H9 (cell line): ENCODE data around the gene ITGA2. TPM values are rescaled to one million over a fixed set of nuclear protein-coding genes. Genes with fewer than 3 reads are reported as not detected.

Source experiments
- DNase-seq: peaks from one replicate; pipeline ENCODE4 v3.0.0-alpha.2; 2017
- H2AFZ ChIP-seq: one replicate; pipeline ENCODE4 v1.6.1; 2013; ENCODE audit warnings: mild to moderate bottlenecking, low read length, control low read depth, moderate library complexity
- H2AK5ac ChIP-seq: 2 replicates; pipeline ENCODE4 v1.6.1; 2013; ENCODE audit warnings: low read length, control low read depth, mixed read lengths; ENCODE audit not compliant: insufficient read length
- H2BK120ac ChIP-seq: one replicate; pipeline ENCODE4 v1.6.1; 2013; ENCODE audit warnings: low read depth, mild to moderate bottlenecking, low read length, control low read depth, inconsistent platforms; ENCODE audit not compliant: poor library complexity, severe bottlenecking
- H2BK12ac ChIP-seq: 2 replicates; pipeline ENCODE4 v1.6.1; 2013; ENCODE audit warnings: low read length, control low read depth, mixed read lengths, low read depth; ENCODE audit not compliant: insufficient read length
- H2BK15ac ChIP-seq: 2 replicates; pipeline ENCODE4 v1.6.1; 2013; ENCODE audit warnings: low read depth, low read length, control low read depth
- H2BK20ac ChIP-seq: one replicate; pipeline ENCODE4 v1.6.1; 2013; ENCODE audit warnings: low read depth, mild to moderate bottlenecking, low read length, control low read depth, inconsistent platforms; ENCODE audit not compliant: poor library complexity, severe bottlenecking
- H2BK5ac ChIP-seq: 2 replicates; pipeline ENCODE4 v1.6.1; 2013; ENCODE audit warnings: low read length, control low read depth, mixed read lengths; ENCODE audit not compliant: insufficient read length
- H3K14ac ChIP-seq: 2 replicates; pipeline ENCODE4 v1.6.1; 2013; ENCODE audit warnings: low read length, control low read depth; ENCODE audit not compliant: insufficient read depth
- H3K18ac ChIP-seq: 2 replicates; pipeline ENCODE4 v1.6.1; 2013; ENCODE audit warnings: low read depth, mild to moderate bottlenecking, mixed read lengths, low read length, control low read depth; ENCODE audit not compliant: insufficient read length
- H3K23ac ChIP-seq: 2 replicates; pipeline ENCODE4 v1.6.1; 2013; ENCODE audit warnings: low read length, control low read depth, mixed read lengths, low read depth; ENCODE audit not compliant: insufficient read length
- H3K23me2 ChIP-seq: 2 replicates; pipeline ENCODE4 v1.6.1; 2013; ENCODE audit warnings: low read depth, mild to moderate bottlenecking, mixed read lengths, low read length, control low read depth; ENCODE audit not compliant: insufficient read length, poor library complexity, severe bottlenecking
- H3K27ac ChIP-seq: 2 replicates; pipeline ENCODE4 v1.5.1; 2013; ENCODE audit warnings: low read length, control low read depth, mixed read lengths, low read depth; ENCODE audit not compliant: insufficient read length
- H3K27me3 ChIP-seq: 2 replicates; pipeline ENCODE4 v1.6.1; 2013; ENCODE audit warnings: low read length, control low read depth, inconsistent platforms; ENCODE audit not compliant: insufficient read depth
- H3K4ac ChIP-seq: 2 replicates; pipeline ENCODE4 v1.6.1; 2013; ENCODE audit warnings: low read depth, mild to moderate bottlenecking, control low read depth, inconsistent platforms, low read length, moderate library complexity
- H3K4me1 ChIP-seq: 2 replicates; pipeline ENCODE4 v1.6.1; 2013; ENCODE audit warnings: low read length, control low read depth, inconsistent platforms; ENCODE audit not compliant: insufficient read depth
- H3K4me2 ChIP-seq: 2 replicates; pipeline ENCODE4 v1.6.1; 2013; ENCODE audit warnings: low read length, control low read depth, mixed read lengths; ENCODE audit not compliant: insufficient read length, insufficient read depth
- H3K56ac ChIP-seq: 2 replicates; pipeline ENCODE4 v1.6.1; 2013; ENCODE audit warnings: low read depth, mild to moderate bottlenecking, mixed read lengths, low read length, control low read depth; ENCODE audit not compliant: insufficient read length
- H3K79me1 ChIP-seq: 2 replicates; pipeline ENCODE4 v1.6.1; 2013; ENCODE audit warnings: low read depth, mild to moderate bottlenecking, moderate library complexity, low read length, control low read depth, inconsistent platforms; ENCODE audit not compliant: insufficient read depth, poor library complexity, severe bottlenecking
- H3K79me2 ChIP-seq: 2 replicates; pipeline ENCODE4 v1.6.1; 2013; ENCODE audit warnings: low read length, control low read depth, inconsistent platforms; ENCODE audit not compliant: insufficient read depth
- H3K9ac ChIP-seq: 2 replicates; pipeline ENCODE4 v1.6.1; 2013; ENCODE audit warnings: low read length, control low read depth, mixed read lengths; ENCODE audit not compliant: insufficient read length; ENCODE audit errors: extremely low read depth
- H3K9me3 ChIP-seq: one replicate; pipeline ENCODE4 v1.6.1; 2013; ENCODE audit warnings: low read depth, low read length, inconsistent platforms; ENCODE audit not compliant: control insufficient read depth
- H3T11ph ChIP-seq: one replicate; pipeline ENCODE4 v1.6.1; 2013; ENCODE audit warnings: mild to moderate bottlenecking, low read length, control low read depth, inconsistent platforms
- H4K20me1 ChIP-seq: one replicate; pipeline ENCODE4 v1.6.1; 2013; ENCODE audit not compliant: control insufficient read depth, insufficient read length, insufficient read depth
- H4K5ac ChIP-seq: 2 replicates; pipeline ENCODE4 v1.6.1; 2013; ENCODE audit warnings: low read depth, mild to moderate bottlenecking, mixed read lengths, low read length, control low read depth; ENCODE audit not compliant: insufficient read length
- H4K8ac ChIP-seq: replicated peaks from 2 replicates; pipeline ENCODE4 v1.6.1; 2013; ENCODE audit warnings: low read length, control low read depth, mixed read lengths, low read depth; ENCODE audit not compliant: insufficient read length
- H4K91ac ChIP-seq: 2 replicates; pipeline ENCODE4 v1.6.1; 2013; ENCODE audit warnings: low read depth, mild to moderate bottlenecking, moderate library complexity, mixed read lengths, low read length, control low read depth; ENCODE audit not compliant: insufficient read length
- H3K27ac Mint-ChIP-seq, 3 experiments: 2 replicates in 2 of 3; 3 replicates in 1 of 3; pipeline ENCODE4 v1.8.0; 2020 to 2021; ENCODE audit warnings: mixed read lengths in 3 of 3, mild to moderate bottlenecking in 1 of 3, moderate library complexity in 1 of 3
- H3K27me3 Mint-ChIP-seq: 2 replicates; pipeline ENCODE4 v1.8.0; 2021; ENCODE audit warnings: low read depth, mild to moderate bottlenecking, moderate library complexity, mixed read lengths
- H3K36me3 Mint-ChIP-seq, 3 experiments: 2 replicates in 2 of 3; 3 replicates in 1 of 3; pipeline ENCODE4 v1.8.0; 2020 to 2021; ENCODE audit warnings: low read depth in 3 of 3, mixed read lengths in 3 of 3; ENCODE audit not compliant: insufficient read depth in 1 of 3
- H3K4me1 Mint-ChIP-seq, 2 experiments: 2 replicates each; pipeline ENCODE4 v1.8.0; 2020; ENCODE audit warnings: mixed read lengths in 2 of 2
- H3K4me3 Mint-ChIP-seq, 2 experiments: 2 replicates in 1 of 2; 3 replicates in 1 of 2; pipeline ENCODE4 v1.8.0; 2020 to 2021; ENCODE audit warnings: mild to moderate bottlenecking in 2 of 2, mixed read lengths in 2 of 2, moderate library complexity in 1 of 2
- H3K9me3 Mint-ChIP-seq, 2 experiments: 2 replicates in 1 of 2; 3 replicates in 1 of 2; pipeline ENCODE4 v1.8.0; 2020; ENCODE audit warnings: mild to moderate bottlenecking in 2 of 2, mixed read lengths in 2 of 2, moderate library complexity in 1 of 2
- CTCF ChIP-seq: fragments of 200-600 bp; sonication (generic); conservative IDR thresholded peaks from 3 replicates; pipeline ENCODE4 v1.8.0; 2021; ENCODE audit warnings: antibody characterized with exemption, mild to moderate bottlenecking
- WGBS: extraction: QIAGEN DNeasy Blood & Tissue Kit; methylation state at CpG from one replicate; pipeline ENCODE4 v1.1.7; 2013; ENCODE audit warnings: missing lambda C conversion rate, low lambda C conversion rate, mixed read lengths; ENCODE audit not compliant: insufficient read length; ENCODE audit errors: extremely low coverage; 5-methylcytosine and 5-hydroxymethylcytosine counted together
- total RNA-seq: library from RNA; stranded (reverse); gene quantifications from 2 replicates; pipeline ENCODE4 v1.2.1, GENCODE V29; 2021

The ITGA2 gene
- total RNA-seq, 1 experiment from 2014 or later = 3.0 TPM

GRCh38 chr5:53063176-53063575 is 74.0 kb downstream of the ITGA2 start:
- Histone ChIP-seq H3K56ac (no peak overlapping the region), H3K27ac (no peak overlapping the region), H3K27me3 (no peaks in the 10 kb centered on the region), H3K4ac (no peak overlapping the region), H2BK15ac (no peak overlapping the region), H4K8ac (no peak overlapping the region), H3K4me1 (no peaks in the 10 kb centered on the region), H2AK5ac (no peak overlapping the region), H3K18ac (no peak overlapping the region), H3K23ac (no peak overlapping the region), H3T11ph (no peak overlapping the region), H2BK20ac (no peak overlapping the region), H3K23me2 (no peaks in the 10 kb centered on the region), H2BK120ac (no peak overlapping the region), H4K20me1 (no peaks in the 10 kb centered on the region), H3K14ac (no peak overlapping the region), H3K9ac (no peak overlapping the region), H3K79me2 (no peaks in the 10 kb centered on the region), H4K5ac (no peak overlapping the region), H2BK5ac (no peak overlapping the region), H3K4me2 (no peak overlapping the region), H3K79me1 (no peaks in the 10 kb centered on the region), H2BK12ac (no peak overlapping the region), H4K91ac (no peak overlapping the region), H2AFZ (no peak overlapping the region), H3K9me3 (no peaks in the 10 kb centered on the region)
- no peak overlapping the region for H3K27ac Mint-ChIP-seq
- no peaks in the 10 kb centered on the region for H3K27me3 Mint-ChIP-seq
- DNase-seq = no peak
- TF ChIP-seq CTCF = no peak
- peaks cover 0 to 2% (median 0%) of the 10 kb centered on the region in 3 experiments; a peak in 1 of 7 replicates for H3K36me3 Mint-ChIP-seq
- WGBS = no CpG with 5 or more reads among the region's 2 CpGs
- no peaks in the 10 kb centered on the region for H3K9me3 Mint-ChIP-seq
- H3K4me3 Mint-ChIP-seq = no peak overlapping the region
- no peaks in the 10 kb centered on the region for H3K4me1 Mint-ChIP-seq
